Mesothelial cell of epicardium (in vitro differentiated cells): Measurements from ENCODE around the gene H1-8. TPM values are rescaled to one million over a fixed set of nuclear protein-coding genes. Genes with fewer than 3 reads are reported as not detected.
"Not testable (repeated sequence)": the region's sequence is repeated elsewhere in the genome, so short reads cannot be mapped to it uniquely, and the experiment has no call there.

ENCODE experiments used
- DNase-seq, 2 experiments: peaks; one replicate each; pipeline ENCODE4 v3.0.0; 2021; ENCODE audit warnings: low spot score in 2 of 2; ENCODE audit not compliant: unreplicated experiment in 2 of 2
- H3K27ac Mint-ChIP-seq: 2 replicates; pipeline ENCODE4 v1.8.0; 2021; ENCODE audit warnings: mixed read lengths
- H3K27me3 Mint-ChIP-seq: 2 replicates; pipeline ENCODE4 v1.8.0; 2021; ENCODE audit warnings: low read depth, mixed read lengths
- H3K36me3 Mint-ChIP-seq: 2 replicates; pipeline ENCODE4 v1.8.0; 2021; ENCODE audit warnings: mixed read lengths
- H3K4me1 Mint-ChIP-seq: 2 replicates; pipeline ENCODE4 v1.8.0; 2021; ENCODE audit warnings: mixed read lengths
- H3K4me3 Mint-ChIP-seq: 2 replicates; pipeline ENCODE4 v1.8.0; 2021; ENCODE audit warnings: mild to moderate bottlenecking, moderate library complexity, mixed read lengths
- H3K9me3 Mint-ChIP-seq: 2 replicates; pipeline ENCODE4 v1.8.0; 2021; ENCODE audit warnings: mixed read lengths
- CTCF ChIP-seq: fragments of 200-600 bp; sonication (generic); IDR thresholded peaks from one replicate; pipeline ENCODE4 v1.5.0; 2021; ENCODE audit warnings: antibody characterized with exemption; ENCODE audit not compliant: unreplicated experiment
- total RNA-seq: library from RNA; stranded (reverse); gene quantifications from 3 replicates; pipeline ENCODE4 v1.2.1, GENCODE V29; 2021

Gene H1-8, protein sequence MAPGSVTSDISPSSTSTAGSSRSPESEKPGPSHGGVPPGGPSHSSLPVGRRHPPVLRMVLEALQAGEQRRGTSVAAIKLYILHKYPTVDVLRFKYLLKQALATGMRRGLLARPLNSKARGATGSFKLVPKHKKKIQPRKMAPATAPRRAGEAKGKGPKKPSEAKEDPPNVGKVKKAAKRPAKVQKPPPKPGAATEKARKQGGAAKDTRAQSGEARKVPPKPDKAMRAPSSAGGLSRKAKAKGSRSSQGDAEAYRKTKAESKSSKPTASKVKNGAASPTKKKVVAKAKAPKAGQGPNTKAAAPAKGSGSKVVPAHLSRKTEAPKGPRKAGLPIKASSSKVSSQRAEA
- total RNA-seq: not detected in 3 replicates

DNA sequence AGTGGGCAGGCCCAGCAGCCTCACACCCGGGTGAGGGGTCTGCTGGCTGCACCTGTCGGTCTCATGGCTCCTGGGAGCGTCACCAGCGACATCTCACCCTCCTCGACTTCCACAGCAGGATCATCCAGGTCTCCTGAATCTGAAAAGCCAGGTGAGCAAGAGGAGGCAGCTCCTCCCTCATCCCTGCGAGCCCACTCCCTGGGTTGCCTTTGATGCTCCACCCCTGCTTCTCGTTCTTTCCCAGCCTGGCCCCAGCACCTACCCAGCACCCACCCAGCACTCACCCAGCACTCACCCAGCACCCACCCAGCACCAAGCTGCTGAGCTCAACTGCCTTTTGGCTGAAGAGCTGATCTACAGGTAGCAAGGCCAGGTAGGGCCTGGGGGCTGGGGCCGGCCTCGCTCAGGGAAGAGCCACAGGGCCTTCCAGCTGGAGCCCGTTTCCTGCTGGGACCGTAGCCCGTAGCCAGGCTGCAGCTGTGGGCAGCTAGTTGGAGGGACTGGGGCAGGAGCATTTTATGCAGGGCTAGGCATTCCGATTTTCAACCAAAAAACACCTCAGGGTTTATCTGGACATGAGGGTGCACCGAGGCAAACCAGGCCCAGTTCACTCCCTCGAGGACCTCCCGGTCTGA is at the start of gene H1-8:
Gene H1-8 (plus strand): TSS at position 20 of the 635 bp plus-strand sequence. CDS start 44 bp downstream, at position 64.
- Mint-ChIP-seq H3K36me3 (no peaks in the 10 kb centered on the region), H3K27me3 (no peaks in the 10 kb centered on the region), H3K9me3 (no peaks in the 10 kb centered on the region), H3K27ac (no peak within 1 kb of the TSS), H3K4me1 (no peaks in the 10 kb centered on the region), H3K4me3 (no peak within 1 kb of the TSS)
- no peak for DNase-seq
- TF ChIP-seq CTCF: no peak

DNA sequence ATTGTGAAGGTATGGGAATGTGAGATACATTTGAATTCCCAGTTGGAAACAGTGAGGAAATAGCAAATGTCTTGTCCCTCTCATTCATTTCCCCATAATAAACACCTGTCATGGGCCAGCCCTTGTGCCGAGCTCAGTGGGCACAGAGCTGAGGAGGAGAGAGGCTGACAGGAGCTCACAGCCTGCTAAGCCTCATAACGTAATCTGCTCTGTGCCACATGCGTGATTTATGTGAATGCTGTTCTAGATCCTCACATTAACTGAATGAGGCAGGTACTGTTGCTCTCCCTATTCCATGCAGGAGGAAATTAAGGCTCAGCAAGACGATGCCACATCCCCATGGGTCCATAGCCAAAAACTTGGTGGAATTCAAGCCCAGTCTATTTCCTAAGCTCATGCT is 49.8 kb upstream of the H1-8 start:
- H3K9me3 Mint-ChIP-seq: no peaks in the 10 kb centered on the region

GRCh38 chr3:129494499-129494898 is 48.5 kb upstream of the H1-8 start:
- H3K4me3 Mint-ChIP-seq, H3K27me3 Mint-ChIP-seq, DNase-seq, H3K9me3 Mint-ChIP-seq: not testable (repeated sequence)
- Mint-ChIP-seq H3K36me3 (peaks cover 15% of the 10 kb centered on the region), H3K4me1 (peaks cover 25% of the 10 kb centered on the region), H3K27ac (peak overlapping the region; percentile 35)

More for the DNA sequence above, 49.8 kb upstream of the H1-8 start:
- no peak for TF ChIP-seq CTCF
- Mint-ChIP-seq H3K4me1 (peaks cover 25% of the 10 kb centered on the region), H3K27ac (no peak overlapping the region), H3K27me3 (no peaks in the 10 kb centered on the region), H3K36me3 (peaks cover 19% of the 10 kb centered on the region), H3K4me3 (no peak overlapping the region)
- no peak for DNase-seq

DNA sequence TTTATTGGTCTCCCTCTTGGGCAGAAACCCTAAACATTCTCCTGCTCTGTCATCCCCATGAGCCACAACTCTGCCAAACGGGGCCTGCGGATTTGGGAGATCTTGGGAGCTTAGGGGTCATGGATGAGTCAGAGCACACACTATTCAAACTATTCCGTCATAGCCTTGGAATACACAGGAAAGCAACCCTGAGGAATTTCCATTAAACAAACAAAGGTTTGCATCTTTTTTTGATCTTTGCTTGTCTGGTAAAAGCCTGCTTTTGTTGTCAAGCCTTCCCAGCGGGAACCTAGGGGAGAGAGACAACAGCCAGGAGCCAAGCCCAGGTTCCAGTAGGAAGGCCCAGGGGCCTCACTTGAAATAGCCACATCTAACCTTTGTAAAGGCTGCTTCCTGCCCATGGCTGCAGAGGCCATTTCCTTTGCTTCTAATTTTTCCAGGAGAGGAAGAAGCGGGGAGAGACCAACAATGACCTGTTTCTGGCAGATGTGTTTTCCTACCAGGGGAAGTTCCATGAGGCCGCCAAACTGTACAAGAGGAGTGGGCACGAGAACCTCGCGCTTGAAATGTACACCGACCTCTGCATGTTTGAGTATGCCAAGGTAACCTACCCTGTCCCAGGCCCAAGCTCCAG is 47.9 kb upstream of the H1-8 start:
- DNase-seq, H3K4me3 Mint-ChIP-seq, H3K27me3 Mint-ChIP-seq, H3K9me3 Mint-ChIP-seq: not testable (repeated sequence)
- Mint-ChIP-seq H3K4me1 (peaks cover 25% of the 10 kb centered on the region), H3K27ac (peak overlapping the region; percentile 35), H3K36me3 (peaks cover 15% of the 10 kb centered on the region)

DNA sequence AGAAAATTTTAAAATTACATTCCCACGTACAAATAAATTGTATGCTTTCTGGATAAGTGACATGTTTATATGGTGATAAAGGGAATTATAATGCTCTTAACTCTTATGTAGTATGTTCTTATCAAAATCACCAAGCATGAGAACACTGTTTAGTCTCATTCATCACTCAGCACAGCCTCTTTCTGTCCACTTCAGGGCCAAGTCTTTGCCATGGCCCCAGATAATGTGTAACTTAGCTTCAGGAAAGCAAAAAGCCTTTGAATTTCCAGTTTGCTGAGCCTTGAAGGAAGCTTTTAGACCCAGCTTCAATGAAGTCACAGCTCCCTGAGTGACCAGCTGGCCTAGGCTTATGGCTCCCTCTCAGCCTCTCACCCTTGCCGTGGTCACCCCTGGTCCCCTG is 45.1 kb upstream of the H1-8 start:
- not testable (repeated sequence) for H3K9me3 Mint-ChIP-seq
- H3K27ac Mint-ChIP-seq: peak overlapping the region; percentile 27

GRCh38 chr3:129498603-129499488 is 44.1 kb upstream of the H1-8 start:
- DNase-seq, H3K27me3 Mint-ChIP-seq, H3K4me3 Mint-ChIP-seq, H3K27ac Mint-ChIP-seq, H3K9me3 Mint-ChIP-seq: not testable (repeated sequence)
- peaks cover 31% of the 10 kb centered on the region for H3K4me1 Mint-ChIP-seq
- H3K36me3 Mint-ChIP-seq: peaks cover 17% of the 10 kb centered on the region

More for the DNA sequence above, 45.1 kb upstream of the H1-8 start:
- not testable (repeated sequence) for H3K4me3 Mint-ChIP-seq, H3K27me3 Mint-ChIP-seq, DNase-seq
- H3K36me3 Mint-ChIP-seq: peaks cover 13% of the 10 kb centered on the region
- peaks cover 22% of the 10 kb centered on the region for H3K4me1 Mint-ChIP-seq

DNA sequence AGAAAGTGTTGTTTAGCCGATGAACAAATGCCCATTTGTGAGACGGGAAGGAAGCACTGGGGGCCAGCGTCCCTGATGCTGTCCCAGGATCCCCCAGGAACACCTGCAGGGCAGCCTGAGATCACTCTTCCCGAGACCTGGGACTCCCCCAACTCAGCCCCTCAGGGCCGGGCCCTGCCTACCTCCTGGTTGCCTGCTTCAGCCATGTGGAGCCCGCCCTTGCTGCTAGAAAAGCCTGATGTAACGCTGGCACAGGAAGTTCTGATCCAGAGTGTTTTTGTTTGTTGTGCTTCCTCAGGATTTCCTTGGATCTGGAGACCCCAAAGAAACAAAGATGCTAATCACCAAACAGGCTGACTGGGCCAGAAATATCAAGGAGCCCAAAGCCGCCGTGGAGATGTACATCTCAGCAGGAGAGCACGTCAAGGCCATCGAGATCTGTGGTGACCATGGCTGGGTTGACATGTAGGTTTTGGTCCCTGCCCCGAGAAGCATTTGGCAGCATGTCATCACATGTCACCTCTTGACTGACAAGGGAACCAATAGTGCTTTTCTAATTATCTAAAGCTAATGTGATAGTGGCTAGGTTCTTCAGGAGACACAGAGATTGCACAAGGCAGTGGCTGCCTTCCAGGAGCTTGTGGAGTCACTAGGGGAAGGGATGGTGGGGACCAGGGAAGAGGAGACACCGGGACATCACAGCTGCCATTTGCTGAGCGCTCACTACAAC is 43.2 kb upstream of the H1-8 start:
- not testable (repeated sequence) for H3K4me3 Mint-ChIP-seq, DNase-seq, H3K9me3 Mint-ChIP-seq, H3K27ac Mint-ChIP-seq, H3K27me3 Mint-ChIP-seq
- H3K36me3 Mint-ChIP-seq: peaks cover 18% of the 10 kb centered on the region
- peaks cover 29% of the 10 kb centered on the region for H3K4me1 Mint-ChIP-seq
